K562 (cell line): Measurements from ENCODE around the gene AIG1. TPM values are rescaled to one million over a fixed set of nuclear protein-coding genes. Genes with fewer than 3 reads are reported as not detected.
A peak's percentile ranks its signal among the peaks of the same experiment; 100 is the strongest.
"Not testable (repeated sequence)": the region's sequence is repeated elsewhere in the genome, so short reads cannot be mapped to it uniquely, and the experiment has no call there.

Experiments
- ATAC-seq: fragments of 200-7000 bp; cut with Tn5 transposase; 3 replicates; pipeline ENCODE4 v1.9.1; 2020; ENCODE audit warnings: moderate library complexity
- BruUV-seq: library from RNA; stranded (reverse); fragments of 400-500 nt; replicated peaks from 2 replicates; lab custom pipeline; 2021; lab: Mats Ljungman, UMichigan
- CTCF ChIA-PET: fragments of 300-600 bp; formaldehyde crosslinking; extraction: SDS; loops from one replicate; lab custom pipeline; 2021; ENCODE audit warnings: low intra/inter-chr PET ratio; lab: Yijun Ruan, JAX
- POLR2A ChIA-PET: fragments of 300-600, 350-650 bp; sonication (Branson Sonifier 250); formaldehyde crosslinking; extraction: SDS; loops from one replicate; lab custom pipeline; 2021; ENCODE audit warnings: antibody characterized with exemption, inconsistent platforms; lab: Yijun Ruan, JAX
- DNase-seq, 4 experiments: peaks; one replicate each; pipeline versions ENCODE4 v3.0.0 to v3.0.0-alpha.2; 2011 to 2018; ENCODE audit warnings: low spot score in 3 of 4, mixed read lengths in 3 of 4; ENCODE audit errors: extremely low read depth in 1 of 4
- FAIRE-seq: peaks from 2 replicates; lab custom pipeline; 2011; peaks lifted over from hg19 to GRCh38; lab: Jason Lieb, UNC
- H2AFZ ChIP-seq: 2 replicates; pipeline ENCODE4 v1.6.0; 2011; ENCODE audit warnings: low read depth, low read length, control low read depth, inconsistent platforms
- H3K27ac ChIP-seq: fragments of 200-600 bp; 3 replicates; pipeline ENCODE4 v1.8.0; 2011; ENCODE audit warnings: low read depth, mild to moderate bottlenecking, control low read depth, inconsistent platforms, low read length, moderate library complexity, mixed read lengths; ENCODE audit errors: extremely low read depth
- H3K27me3 ChIP-seq, 2 experiments: fragments of 300-600 bp in 1 of 2; 2 replicates in 1 of 2; 3 replicates in 1 of 2; pipeline versions ENCODE4 v1.6.0 to v1.8.0; 2011; ENCODE audit warnings: inconsistent platforms in 2 of 2, low read length in 2 of 2, mild to moderate bottlenecking in 1 of 2, mixed read lengths in 1 of 2, moderate library complexity in 1 of 2; ENCODE audit not compliant: control insufficient read depth in 2 of 2, insufficient read depth in 2 of 2
- H3K36me3 ChIP-seq: fragments of 300-600 bp; 3 replicates; pipeline ENCODE4 v1.8.0; 2011; ENCODE audit warnings: mild to moderate bottlenecking, low read length, inconsistent platforms; ENCODE audit not compliant: control insufficient read depth, insufficient read depth
- H3K4me1 ChIP-seq, 2 experiments: fragments of 200-600 bp in 1 of 2; replicated peaks in 1 of 2; 2 replicates in 1 of 2; 3 replicates in 1 of 2; pipeline versions ENCODE4 v1.5.1 to v1.8.0; 2011; ENCODE audit warnings: inconsistent platforms in 2 of 2, low read length in 2 of 2, mild to moderate bottlenecking in 1 of 2, mixed read lengths in 1 of 2, moderate library complexity in 1 of 2; ENCODE audit not compliant: control insufficient read depth in 2 of 2, insufficient read depth in 2 of 2
- H3K4me2 ChIP-seq: 2 replicates; pipeline ENCODE4 v1.6.1; 2011; ENCODE audit warnings: low read length, control low read depth, inconsistent platforms, mixed read lengths; ENCODE audit not compliant: insufficient read depth
- H3K4me3 ChIP-seq: fragments of 200-600 bp; sonication (generic), shearing (Covaris generic); 2 replicates; pipeline ENCODE4 v1.5.1; 2016; ENCODE audit warnings: control low read depth, inconsistent platforms
- H3K79me2 ChIP-seq: fragments of 200-600 bp; 3 replicates; pipeline ENCODE4 v1.8.0; 2011; ENCODE audit warnings: low read length, inconsistent platforms; ENCODE audit not compliant: control insufficient read depth, insufficient read depth
- H3K9ac ChIP-seq, 2 experiments: 2 replicates each; pipeline versions ENCODE4 v1.6.0 to v1.6.1; 2011; ENCODE audit warnings: low read depth in 2 of 2, low read length in 2 of 2, control low read depth in 1 of 2, inconsistent platforms in 1 of 2, mild to moderate bottlenecking in 1 of 2, mixed read lengths in 1 of 2; ENCODE audit not compliant: insufficient read depth in 1 of 2
- H3K9me1 ChIP-seq: one replicate; pipeline ENCODE4 v1.6.0; 2011; ENCODE audit warnings: inconsistent platforms, mild to moderate bottlenecking, low read length, moderate library complexity; ENCODE audit not compliant: control insufficient read depth, insufficient read depth
- H3K9me3 ChIP-seq: replicated peaks from 2 replicates; pipeline ENCODE4 v1.5.1; 2011; ENCODE audit warnings: low read depth, low read length, inconsistent platforms; ENCODE audit not compliant: control insufficient read depth, insufficient read depth
- H4K20me1 ChIP-seq: replicated peaks from 2 replicates; pipeline ENCODE4 v1.6.1; 2011; ENCODE audit warnings: low read length, inconsistent platforms, mixed read lengths; ENCODE audit not compliant: control insufficient read depth, insufficient read depth
- REST ChIP-seq, 2 experiments: fragments of 450-650 bp; formaldehyde crosslinking in 1 of 2; IDR thresholded peaks; 2 replicates each; pipeline versions ENCODE4 v1.4.0 to v1.6.1; 2014 to 2020; ENCODE audit warnings: mild to moderate bottlenecking in 2 of 2, borderline replicate concordance in 1 of 2, low read depth in 1 of 2
- TEAD1 ChIP-seq, 2 experiments: fragments of 450-650 bp in 1 of 2; sonication (generic) in 1 of 2; formaldehyde crosslinking; IDR thresholded peaks; 2 replicates each; pipeline versions ENCODE4 v1.4.0 to v1.8.0; 2020 to 2022; ENCODE audit warnings: mild to moderate bottlenecking in 2 of 2, missing genetic modification reagents in 1 of 2
- WGBS: fragments of 100-300 bp; shearing (Covaris generic); methylation state at CpG from one replicate; pipeline ENCODE4 v1.1.6; 2016; ENCODE audit warnings: low coverage, mixed read lengths; ENCODE audit not compliant: insufficient coverage; ENCODE audit errors: missing lambda C conversion rate; 5-methylcytosine and 5-hydroxymethylcytosine counted together
- in situ Hi-C: fragments of 300-500 bp; cut with MboI; formaldehyde crosslinking; loops from 4 replicates; pipeline ENCODE4 v1.15.0; 2018; ENCODE audit warnings: inconsistent platforms, mixed read lengths
- intact Hi-C: fragments of 100-400 bp; cut with micrococcal nuclease; formaldehyde crosslinking; loops from 2 replicates; pipeline ENCODE4 v1.14.2; 2022
- polyA plus RNA-seq, 8 experiments: library from polyadenylated mRNA; depleted of rRNA in 4 of 8; stranded (reverse) in 5 of 8; unstranded in 3 of 8; fragments of >200 nt; fragmentation: Nextera tagmentation in 2 of 8; fragmentation: Illumina TruSeq in 1 of 8; extraction: Ambion mirVana in 2 of 8; extraction: Trizol in 1 of 8; gene quantifications; 2 replicates each; pipeline versions ENCODE4 v1.2.1 to v1.2.3, GENCODE V29; 2011 to 2014; ENCODE audit warnings: inconsistent platforms in 1 of 8, missing spikeins in 1 of 8
- total RNA-seq, 7 experiments: library from RNA; depleted of rRNA in 6 of 7; stranded (reverse); fragments of >200 nt in 6 of 7; fragmentation: Illumina TruSeq in 2 of 7; extraction: Trizol in 2 of 7; gene quantifications; 2 replicates each; pipeline versions ENCODE4 v1.2.1 to v1.2.3, GENCODE V29; 2011 to 2021; ENCODE audit warnings: low replicate concordance in 1 of 7

Gene AIG1
- total and polyA plus RNA-seq, 9 of the 15 experiments (the other 6 are each of a cell fraction or from before 2014, with no cell fraction given): 74.8 to 333 (median 127) TPM

- BruUV-seq, in situ Hi-C loops, H3K27me3 ChIP-seq, H4K20me1 ChIP-seq, CTCF ChIA-PET, H3K9me3 ChIP-seq, FAIRE-seq, H3K9me1 ChIP-seq, H3K4me3 ChIP-seq: not testable (repeated sequence)
- Histone ChIP-seq H3K4me2 (peak overlapping the region; percentile 68), H3K79me2 (peaks cover 89% of the 10 kb centered on the region), H3K4me1 (peaks cover 7 to 18% of the 10 kb centered on the region in 2 experiments), H3K9ac (peak overlapping the region; percentile 67 to 76; a peak in 3 of 4 replicates), H2AFZ (peak overlapping the region; percentile 45), H3K36me3 (peaks cover 67% of the 10 kb centered on the region), H3K27ac (peak overlapping the region; percentile 80)
- POLR2A ChIA-PET: interaction anchor here (0.6 to 0.7 kb wide), 2 partner anchors 23 to 63 kb away, joined by 3 read pairs; no protein-coding TSS in a partner anchor
- DNase-seq (peak in 1 of 4 experiments; percentile 63), ATAC-seq (peak; percentile 11)
- intact Hi-C loops: loop anchor here (10.0 kb wide), 1 partner anchor 224 kb away; the partner anchor contains the start of gene HIVEP2
- 3% methylated on average over 4 of the region's 4 CpGs for WGBS
- TF ChIP-seq TEAD1 (CRISPR knock-in tag; IDR thresholded peaks at IDR 0.05) (peak in 1 of 2 experiments; percentile 58; a peak in 1 of 4 replicates), REST (IDR thresholded peaks at IDR 0.05; ENCODE audit: borderline replicate concordance) (0 out of 2 replicates have a peak, but pooled peaks have one; percentile 3), REST (CRISPR knock-in tag; IDR thresholded peaks at IDR 0.05; ENCODE audit: low read depth) (0 out of 2 replicates have a peak, but pooled peaks have one; percentile 32)
Measured at GRCh38 chr6:143168396-143168816, 107.7 kb downstream of the AIG1 start.
